HEK293 (cell line): ENCODE measurements around the gene CREBRF.
A peak's percentile ranks its signal among the peaks of the same experiment; 100 is the strongest.

Source experiments
- CTCF ChIP-seq: fragments of 450-650 bp; formaldehyde crosslinking; IDR thresholded peaks from 2 replicates; pipeline ENCODE4 v1.5.1; 2016; ENCODE audit warnings: missing biosample characterization, missing genetic modification characterization
- KLF1 ChIP-seq: fragments of 450-650 bp; formaldehyde crosslinking; IDR thresholded peaks from 2 replicates; pipeline ENCODE4 v1.5.1; 2016; ENCODE audit warnings: missing biosample characterization, missing genetic modification characterization
- OSR2 ChIP-seq: fragments of 450-650 bp; formaldehyde crosslinking; IDR thresholded peaks from 2 replicates; pipeline ENCODE4 v1.5.1; 2016; ENCODE audit warnings: missing biosample characterization, missing genetic modification characterization
- SCRT1 ChIP-seq: fragments of 450-650 bp; formaldehyde crosslinking; IDR thresholded peaks from 2 replicates; pipeline ENCODE4 v1.5.1; 2016; ENCODE audit warnings: missing biosample characterization, missing genetic modification characterization, borderline replicate concordance
- SP2 ChIP-seq: fragments of 450-650 bp; formaldehyde crosslinking; IDR thresholded peaks from 2 replicates; pipeline ENCODE4 v1.5.1; 2016; ENCODE audit warnings: missing biosample characterization, missing genetic modification characterization
- SP3 ChIP-seq: fragments of 450-650 bp; formaldehyde crosslinking; IDR thresholded peaks from 2 replicates; pipeline ENCODE4 v1.5.1; 2016; ENCODE audit warnings: missing biosample characterization, missing genetic modification characterization
- ZBTB17 ChIP-seq: fragments of 450-650 bp; formaldehyde crosslinking; IDR thresholded peaks from 2 replicates; pipeline ENCODE4 v1.5.1; 2016; ENCODE audit warnings: missing biosample characterization, missing genetic modification characterization
- ZBTB21 ChIP-seq: fragments of 450-650 bp; formaldehyde crosslinking; IDR thresholded peaks from 2 replicates; pipeline ENCODE4 v1.5.1; 2017; ENCODE audit warnings: missing biosample characterization, missing genetic modification characterization
- ZNF223 ChIP-seq: fragments of 450-650 bp; formaldehyde crosslinking; IDR thresholded peaks from 2 replicates; pipeline ENCODE4 v1.5.1; 2016; ENCODE audit warnings: missing biosample characterization, missing genetic modification characterization
- ZNF37A ChIP-seq: fragments of 450-650 bp; IDR thresholded peaks from 2 replicates; pipeline ENCODE4 v1.5.1; 2018; ENCODE audit warnings: missing biosample characterization, missing genetic modification characterization
- ZNF561 ChIP-seq: fragments of 450-650 bp; IDR thresholded peaks from 2 replicates; pipeline ENCODE4 v1.5.1; 2018; ENCODE audit warnings: missing biosample characterization, missing genetic modification characterization, borderline replicate concordance
- TF ChIP-seq, protein P1 (sequence below): fragments of 450-650 bp; formaldehyde crosslinking; IDR thresholded peaks from 2 replicates; pipeline ENCODE4 v1.5.1; 2016; ENCODE audit warnings: missing biosample characterization, missing genetic modification characterization, borderline replicate concordance
- TF ChIP-seq, protein P2 (sequence below): fragments of 450-650 bp; formaldehyde crosslinking; IDR thresholded peaks from 2 replicates; pipeline ENCODE4 v1.5.1; 2016; ENCODE audit warnings: missing biosample characterization, missing genetic modification characterization, borderline replicate concordance

DNA sequence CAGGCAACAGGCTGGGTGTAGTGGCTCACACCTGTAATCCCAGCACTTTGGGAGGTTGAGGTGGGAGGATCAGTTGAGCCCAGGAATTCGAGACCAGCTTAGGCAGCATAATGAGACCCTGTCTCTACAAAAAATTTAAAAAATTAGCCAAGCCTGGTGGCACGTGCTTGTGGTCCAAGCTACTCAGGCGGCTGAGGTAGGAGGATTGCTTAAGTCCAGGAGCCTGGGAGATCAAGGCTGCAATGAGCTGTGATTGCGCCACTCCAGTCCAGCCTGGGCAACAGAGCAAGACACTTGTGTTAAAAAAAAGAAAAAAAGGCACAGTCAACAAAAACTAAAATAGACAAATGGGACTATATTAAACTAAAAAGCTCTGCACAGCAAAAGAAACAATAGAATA lies 43.3 kb upstream of the CREBRF start:
- no peak for TF ChIP-seq ZNF223 (tag by site-specific recombination)
- TF ChIP-seq ZNF37A (tag by site-specific recombination): no peak
- no peak for TF ChIP-seq SP3
- no peak for TF ChIP-seq KLF1
- no peak for TF ChIP-seq CTCF (tag by site-specific recombination)
- TF ChIP-seq ZBTB17: no peak
- TF ChIP-seq, protein P1, sequence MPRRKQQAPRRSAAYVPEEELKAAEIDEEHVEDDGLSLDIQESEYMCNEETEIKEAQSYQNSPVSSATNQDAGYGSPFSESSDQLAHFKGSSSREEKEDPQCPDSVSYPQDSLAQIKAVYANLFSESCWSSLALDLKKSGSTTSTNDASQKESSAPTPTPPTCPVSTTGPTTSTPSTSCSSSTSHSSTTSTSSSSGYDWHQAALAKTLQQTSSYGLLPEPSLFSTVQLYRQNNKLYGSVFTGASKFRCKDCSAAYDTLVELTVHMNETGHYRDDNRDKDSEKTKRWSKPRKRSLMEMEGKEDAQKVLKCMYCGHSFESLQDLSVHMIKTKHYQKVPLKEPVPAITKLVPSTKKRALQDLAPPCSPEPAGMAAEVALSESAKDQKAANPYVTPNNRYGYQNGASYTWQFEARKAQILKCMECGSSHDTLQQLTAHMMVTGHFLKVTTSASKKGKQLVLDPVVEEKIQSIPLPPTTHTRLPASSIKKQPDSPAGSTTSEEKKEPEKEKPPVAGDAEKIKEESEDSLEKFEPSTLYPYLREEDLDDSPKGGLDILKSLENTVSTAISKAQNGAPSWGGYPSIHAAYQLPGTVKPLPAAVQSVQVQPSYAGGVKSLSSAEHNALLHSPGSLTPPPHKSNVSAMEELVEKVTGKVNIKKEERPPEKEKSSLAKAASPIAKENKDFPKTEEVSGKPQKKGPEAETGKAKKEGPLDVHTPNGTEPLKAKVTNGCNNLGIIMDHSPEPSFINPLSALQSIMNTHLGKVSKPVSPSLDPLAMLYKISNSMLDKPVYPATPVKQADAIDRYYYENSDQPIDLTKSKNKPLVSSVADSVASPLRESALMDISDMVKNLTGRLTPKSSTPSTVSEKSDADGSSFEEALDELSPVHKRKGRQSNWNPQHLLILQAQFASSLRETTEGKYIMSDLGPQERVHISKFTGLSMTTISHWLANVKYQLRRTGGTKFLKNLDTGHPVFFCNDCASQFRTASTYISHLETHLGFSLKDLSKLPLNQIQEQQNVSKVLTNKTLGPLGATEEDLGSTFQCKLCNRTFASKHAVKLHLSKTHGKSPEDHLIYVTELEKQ (tag by site-specific recombination): no peak
- no peak for TF ChIP-seq ZNF561 (tag by site-specific recombination)
- TF ChIP-seq, protein P2, sequence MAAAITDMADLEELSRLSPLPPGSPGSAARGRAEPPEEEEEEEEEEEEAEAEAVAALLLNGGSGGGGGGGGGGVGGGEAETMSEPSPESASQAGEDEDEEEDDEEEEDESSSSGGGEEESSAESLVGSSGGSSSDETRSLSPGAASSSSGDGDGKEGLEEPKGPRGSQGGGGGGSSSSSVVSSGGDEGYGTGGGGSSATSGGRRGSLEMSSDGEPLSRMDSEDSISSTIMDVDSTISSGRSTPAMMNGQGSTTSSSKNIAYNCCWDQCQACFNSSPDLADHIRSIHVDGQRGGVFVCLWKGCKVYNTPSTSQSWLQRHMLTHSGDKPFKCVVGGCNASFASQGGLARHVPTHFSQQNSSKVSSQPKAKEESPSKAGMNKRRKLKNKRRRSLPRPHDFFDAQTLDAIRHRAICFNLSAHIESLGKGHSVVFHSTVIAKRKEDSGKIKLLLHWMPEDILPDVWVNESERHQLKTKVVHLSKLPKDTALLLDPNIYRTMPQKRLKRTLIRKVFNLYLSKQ (tag by site-specific recombination): no peak
- no peak for TF ChIP-seq ZBTB21 (tag by site-specific recombination)
- TF ChIP-seq SCRT1 (tag by site-specific recombination): 0 out of 2 replicates have a peak, but pooled peaks have one; percentile 12
- no peak for TF ChIP-seq SP2 (tag by site-specific recombination)
- no peak for TF ChIP-seq OSR2 (tag by site-specific recombination)
